ENCODE data around the gene WDR7.

WDR7 gene

GRCh38 chr18:57059366-57059765, 408.2 kb downstream of the WDR7 start:
- no peak overlapping the region for H3K4me3 ChIP-seq (ENCODE audit: low read depth, low read length)
- DNase-seq (ENCODE audit: low read depth), result no peak
- TF ChIP-seq, protein P1, sequence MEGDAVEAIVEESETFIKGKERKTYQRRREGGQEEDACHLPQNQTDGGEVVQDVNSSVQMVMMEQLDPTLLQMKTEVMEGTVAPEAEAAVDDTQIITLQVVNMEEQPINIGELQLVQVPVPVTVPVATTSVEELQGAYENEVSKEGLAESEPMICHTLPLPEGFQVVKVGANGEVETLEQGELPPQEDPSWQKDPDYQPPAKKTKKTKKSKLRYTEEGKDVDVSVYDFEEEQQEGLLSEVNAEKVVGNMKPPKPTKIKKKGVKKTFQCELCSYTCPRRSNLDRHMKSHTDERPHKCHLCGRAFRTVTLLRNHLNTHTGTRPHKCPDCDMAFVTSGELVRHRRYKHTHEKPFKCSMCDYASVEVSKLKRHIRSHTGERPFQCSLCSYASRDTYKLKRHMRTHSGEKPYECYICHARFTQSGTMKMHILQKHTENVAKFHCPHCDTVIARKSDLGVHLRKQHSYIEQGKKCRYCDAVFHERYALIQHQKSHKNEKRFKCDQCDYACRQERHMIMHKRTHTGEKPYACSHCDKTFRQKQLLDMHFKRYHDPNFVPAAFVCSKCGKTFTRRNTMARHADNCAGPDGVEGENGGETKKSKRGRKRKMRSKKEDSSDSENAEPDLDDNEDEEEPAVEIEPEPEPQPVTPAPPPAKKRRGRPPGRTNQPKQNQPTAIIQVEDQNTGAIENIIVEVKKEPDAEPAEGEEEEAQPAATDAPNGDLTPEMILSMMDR (IDR thresholded peaks at IDR 0.05; ENCODE audit: insufficient read depth, low read depth, low read length, missing control alignments), result no peak

DNA sequence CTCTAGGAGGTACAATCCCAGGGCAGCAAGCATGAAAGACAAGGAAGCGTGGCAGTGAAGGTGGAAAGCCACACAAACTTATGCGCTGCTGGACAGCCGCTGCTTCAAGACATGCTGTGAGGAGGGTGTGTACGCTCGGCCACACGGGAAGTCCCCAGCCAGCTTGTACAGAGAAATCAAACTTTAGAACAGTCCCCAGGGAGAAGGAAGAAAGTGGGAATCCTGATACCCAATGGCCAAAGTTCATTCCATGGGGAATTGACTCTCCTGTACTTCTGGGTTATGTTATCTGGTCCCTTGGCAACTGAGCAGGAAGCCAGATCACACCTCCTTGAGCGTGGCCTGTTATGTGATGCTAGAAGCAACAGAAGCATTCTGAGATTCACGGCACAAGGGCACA, 409.7 kb downstream of the WDR7 start:
- TF ChIP-seq, protein P1 (IDR thresholded peaks at IDR 0.05; ENCODE audit: insufficient read depth, low read depth, low read length, missing control alignments), result no peak
- DNase-seq (ENCODE audit: low read depth), result no peak
- H3K4me3 ChIP-seq (ENCODE audit: low read depth, low read length), result no peak overlapping the region

DNA sequence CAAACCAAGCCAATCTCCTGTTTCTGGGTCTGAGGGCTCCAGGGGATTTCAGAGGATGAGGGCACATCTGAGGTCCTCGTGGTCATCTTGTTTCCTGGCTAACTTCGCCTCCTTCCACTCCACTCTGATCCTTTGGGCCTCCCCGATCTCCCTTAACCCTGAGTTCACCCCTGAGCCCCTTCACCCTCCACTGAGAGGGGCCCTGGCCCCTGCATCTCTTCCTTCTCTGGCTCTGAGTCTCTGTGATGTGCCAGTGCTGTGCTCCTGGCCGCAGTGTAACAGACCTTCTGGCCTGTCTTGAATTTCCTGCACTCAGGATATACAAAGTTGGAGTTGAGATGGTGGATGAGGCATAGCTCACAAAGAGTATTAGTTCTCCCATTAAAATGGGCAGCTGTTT, 411.0 kb downstream of the WDR7 start:
- H3K4me3 ChIP-seq (ENCODE audit: low read depth, low read length), result no peak overlapping the region
- TF ChIP-seq, protein P1 (IDR thresholded peaks at IDR 0.05; ENCODE audit: insufficient read depth, low read depth, low read length, missing control alignments), result no peak
- no peak for DNase-seq (ENCODE audit: low read depth)

DNA sequence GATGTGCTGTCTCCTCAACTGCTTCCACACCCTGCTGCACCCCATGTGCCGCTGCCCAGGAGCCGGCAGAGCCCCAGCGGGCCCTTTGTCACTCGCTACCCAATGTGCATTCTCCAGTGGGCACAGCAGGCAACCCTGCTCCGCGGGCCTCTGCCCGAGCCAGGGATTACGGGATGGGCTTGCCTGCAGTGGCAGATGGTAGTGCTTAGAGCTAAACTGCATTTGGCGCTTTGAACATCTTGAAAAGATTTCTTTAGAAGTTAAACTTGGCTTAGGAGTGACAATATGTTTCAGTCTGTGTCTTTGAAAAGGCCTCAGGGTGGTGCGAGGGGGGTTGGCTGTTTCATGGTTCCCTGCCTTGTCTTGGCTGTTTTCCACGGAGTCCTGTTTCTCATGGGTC, 411.7 kb downstream of the WDR7 start:
- TF ChIP-seq, protein P1 (IDR thresholded peaks at IDR 0.05; ENCODE audit: insufficient read depth, low read depth, low read length, missing control alignments), result no peak
- no peak overlapping the region for H3K4me3 ChIP-seq (ENCODE audit: low read depth, low read length)
- DNase-seq (ENCODE audit: low read depth), result no peak

DNA sequence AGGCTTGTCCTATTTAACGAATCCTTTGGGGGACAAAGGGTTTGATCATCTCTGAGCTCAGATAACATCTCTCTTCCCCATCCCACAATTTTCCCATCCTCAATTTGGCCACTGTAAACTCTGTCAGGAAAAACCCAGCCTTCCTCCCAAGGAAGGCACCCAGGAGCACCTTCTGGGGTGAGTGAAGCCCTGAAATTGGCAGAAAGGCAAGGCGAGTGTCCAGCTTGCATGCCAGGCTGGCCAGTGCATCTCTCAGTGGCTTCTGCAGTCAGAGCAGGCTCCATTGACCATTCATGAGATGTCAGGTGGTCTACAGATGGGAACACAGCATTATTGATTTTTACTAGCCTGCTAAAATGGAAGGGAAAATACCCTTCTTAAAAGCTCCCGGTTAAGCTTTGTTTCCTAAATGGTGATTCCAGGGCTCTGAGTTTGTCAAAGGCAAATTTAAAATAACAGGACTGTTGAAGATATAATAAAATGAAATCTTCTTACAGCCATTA, 412.5 kb downstream of the WDR7 start:
- TF ChIP-seq, protein P1 (IDR thresholded peaks at IDR 0.05; ENCODE audit: insufficient read depth, low read depth, low read length, missing control alignments), result no peak
- H3K4me3 ChIP-seq (ENCODE audit: low read depth, low read length), result no peak overlapping the region

GRCh38 chr18:57073501-57074187, 422.5 kb downstream of the WDR7 start:
- TF ChIP-seq, protein P1 (IDR thresholded peaks at IDR 0.05; ENCODE audit: insufficient read depth, low read depth, low read length, missing control alignments), result no peak
- no peak for DNase-seq (ENCODE audit: low read depth)
- no peak overlapping the region for H3K4me3 ChIP-seq (ENCODE audit: low read depth, low read length)

More for the DNA sequence above, 412.5 kb downstream of the WDR7 start:
- no peak for DNase-seq (ENCODE audit: low read depth)
